ENCODE measurements around the gene RAB11FIP5. TPM values are rescaled to one million over a fixed set of nuclear protein-coding genes. Genes with fewer than 3 reads are reported as not detected.

RAB11FIP5 gene
- total and polyA plus RNA-seq, 7 donors, result 13.0 to 24.2 (median 23.4) TPM

- Histone ChIP-seq H3K4me1 (peaks cover 18% of the 10 kb centered on the region), H3K36me3 (ENCODE audit: insufficient read depth in 1 of 2, low read depth in 1 of 2) (peaks cover 0 to 33% of the 10 kb centered on the region in 2 donors), H3K27me3 (ENCODE audit: insufficient read depth in 3 of 3, low read length in 2 of 3) (no peaks in the 10 kb centered on the region), H3K9me3 (no peaks in the 10 kb centered on the region), H3K27ac (no peak overlapping the region), H3K4me3 (no peak overlapping the region)
- intact Hi-C loops (cut with DNase I), result no loop called here
- no peak for TF ChIP-seq CTCF (IDR thresholded peaks at IDR 0.05)
- 64 to 79% (median 72%) methylated on average over 5 to 6 of the region's 6 CpGs for WGBS, 3 donors
- DNase-seq (no peak), ATAC-seq (no peak)
These were observed 53.6 kb downstream of the RAB11FIP5 start for GRCh38 chr2:73059106-73059505.

- no peak for TF ChIP-seq CTCF (IDR thresholded peaks at IDR 0.05)
- intact Hi-C loops (cut with DNase I), result no loop called here
- Histone ChIP-seq H3K9me3 (no peaks in the 10 kb centered on the region), H3K36me3 (ENCODE audit: insufficient read depth in 1 of 2, low read depth in 1 of 2) (peaks cover 3 to 42% of the 10 kb centered on the region in 2 donors), H3K4me1 (peaks cover 8% of the 10 kb centered on the region), H3K27ac (no peak overlapping the region), H3K27me3 (ENCODE audit: insufficient read depth in 3 of 3, low read length in 2 of 3) (no peaks in the 10 kb centered on the region), H3K4me3 (no peak overlapping the region)
- WGBS, 3 donors, result 77 to 88% (median 83%) methylated on average over 5 of the region's 5 CpGs
- ATAC-seq, result no peak
- no peak for DNase-seq
These were observed 57.8 kb downstream of the RAB11FIP5 start for GRCh38 chr2:73054980-73055379.

GRCh38 chr2:73053316-73054114 is 59.2 kb downstream of the RAB11FIP5 start:
- ATAC-seq (no peak), DNase-seq (no peak)
- Histone ChIP-seq H3K36me3 (ENCODE audit: insufficient read depth in 1 of 2, low read depth in 1 of 2) (peaks cover 3 to 38% of the 10 kb centered on the region in 2 donors), H3K4me1 (no peaks in the 10 kb centered on the region), H3K27me3 (ENCODE audit: insufficient read depth in 3 of 3, low read length in 2 of 3) (no peaks in the 10 kb centered on the region), H3K4me3 (no peak overlapping the region), H3K27ac (no peak overlapping the region), H3K9me3 (no peaks in the 10 kb centered on the region)
- TF ChIP-seq CTCF (IDR thresholded peaks at IDR 0.05), result no peak
- intact Hi-C loops (cut with DNase I), result no loop called here
- 65 to 73% (median 65%) methylated on average over 6 of the region's 6 CpGs for WGBS, 3 donors

- Histone ChIP-seq H3K4me1 (no peaks in the 10 kb centered on the region), H3K4me3 (no peak overlapping the region), H3K36me3 (ENCODE audit: insufficient read depth in 1 of 2, low read depth in 1 of 2) (peaks cover 3 to 9% of the 10 kb centered on the region in 2 donors), H3K9me3 (no peaks in the 10 kb centered on the region), H3K27me3 (ENCODE audit: insufficient read depth in 3 of 3, low read length in 2 of 3) (no peaks in the 10 kb centered on the region), H3K27ac (no peak overlapping the region)
- WGBS, 3 donors, result 81 to 91% (median 84%) methylated on average over 6 of the region's 6 CpGs
- TF ChIP-seq CTCF (IDR thresholded peaks at IDR 0.05), result no peak
- ATAC-seq (no peak), DNase-seq (no peak)
- intact Hi-C loops (cut with DNase I), result no loop called here
These were observed 62.6 kb downstream of the RAB11FIP5 start for GRCh38 chr2:73050121-73050545.

Data from psoas muscle (tissue), 8 donors.